ENCODE measurements around the gene GUCA2B.

GRCh38 chr1:42189931-42190853 lies 37.0 kb downstream of the GUCA2B start:
- TF ChIP-seq GATA3 (IDR thresholded peaks at IDR 0.05; ENCODE audit: low read depth, low read length) (no peak), GATA2 (IDR thresholded peaks at IDR 0.05; ENCODE audit: low read depth, low read length) (no peak)
